Stimulated activated CD4-positive, alpha-beta T cell treated with anti-CD3 and anti-CD28 coated beads, Interleukin-15, amount 100 ng/mL, for 1 hour (primary cell): ENCODE measurements around the gene MERTK.
"Not testable (repeated sequence)": the region's sequence is repeated elsewhere in the genome, so short reads cannot be mapped to it uniquely, and the experiment has no call there.

Source experiments
- DNase-seq, 2 donors: peaks; one replicate each; pipeline ENCODE4 v3.0.0-alpha.2; 2020; ENCODE audit warnings: low read depth in 1 of 2, low spot score in 1 of 2

Gene MERTK

DNA sequence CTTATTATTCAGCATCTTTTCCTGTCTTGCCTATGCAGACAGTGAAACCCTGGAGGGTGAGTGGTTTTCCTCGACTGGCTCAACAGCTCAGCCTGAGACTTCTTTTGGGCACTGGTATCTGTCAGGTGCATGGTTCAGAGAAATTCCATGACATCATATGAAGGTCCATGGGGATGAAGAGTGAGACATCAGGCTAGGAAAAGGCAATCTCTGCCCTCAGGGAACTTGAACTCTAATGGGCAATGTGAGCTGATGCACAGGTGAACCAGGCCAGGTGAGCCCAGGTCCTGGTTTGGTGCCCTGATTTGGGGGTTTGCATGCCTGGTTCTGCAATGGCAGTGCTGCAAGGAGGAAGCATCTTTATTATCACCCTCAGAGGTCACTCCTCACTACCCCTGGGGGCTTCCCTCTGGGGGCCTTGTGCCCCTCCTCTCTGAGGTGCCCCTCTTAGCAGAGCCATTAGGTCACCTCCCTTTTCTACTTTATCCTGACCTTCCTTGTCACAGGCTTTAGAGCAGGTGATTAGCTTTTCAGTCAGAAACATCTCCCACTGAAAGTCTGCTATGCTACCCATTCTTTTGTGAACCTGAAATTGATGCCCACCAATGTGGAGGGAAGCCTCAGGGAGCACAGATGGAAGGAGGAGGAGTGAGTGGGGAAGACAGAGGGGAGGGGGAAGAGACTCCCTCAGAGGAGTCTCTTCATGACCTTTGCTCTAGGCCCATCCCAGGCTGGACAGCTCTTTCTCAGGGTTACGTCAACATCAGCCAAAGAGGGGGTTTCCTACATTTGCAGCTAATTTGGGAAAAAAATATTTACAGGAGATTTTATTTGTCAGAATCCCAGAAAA lies 47.3 kb downstream of the MERTK start:
- DNase-seq, result no peak

DNA sequence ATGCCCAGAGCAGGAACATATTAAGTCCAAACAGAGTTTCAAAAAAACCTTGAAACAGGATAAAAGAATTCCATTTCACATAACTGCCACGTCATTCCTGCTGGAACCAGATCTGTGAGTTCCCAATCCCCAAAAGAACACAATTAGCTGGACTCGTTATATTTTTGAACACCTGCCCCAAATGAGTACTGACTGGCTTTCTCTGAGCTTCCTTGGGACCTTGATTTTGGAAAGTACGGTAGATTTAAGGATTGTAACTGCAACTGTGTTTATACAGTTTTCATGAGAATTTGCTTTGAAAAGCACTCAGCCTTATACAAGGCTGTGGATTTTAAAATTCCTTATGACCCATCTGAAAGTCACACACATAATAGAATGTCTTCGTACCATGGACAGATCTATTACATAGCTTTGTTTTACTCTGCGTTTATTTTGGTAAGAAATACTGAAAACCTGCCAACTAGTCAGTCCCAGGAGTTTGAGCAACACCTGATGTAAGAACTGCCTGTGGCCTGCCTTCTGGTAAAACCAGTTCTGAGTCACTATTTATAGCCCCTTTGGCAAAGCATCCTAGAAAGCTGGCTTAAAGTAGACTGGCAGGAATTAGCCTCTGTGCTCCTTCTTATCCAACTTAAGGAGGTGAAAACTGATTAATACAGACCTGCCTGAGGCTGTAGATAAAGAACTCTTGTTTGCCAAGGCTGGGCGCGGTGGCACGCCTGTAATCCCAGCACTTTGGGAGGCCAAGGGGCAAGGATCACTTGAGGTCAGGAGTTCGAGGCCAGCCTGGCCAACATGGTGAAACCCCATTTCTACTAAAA lies 48.1 kb downstream of the MERTK start:
- no peak for DNase-seq

GRCh38 chr2:111947219-111947618 lies 48.8 kb downstream of the MERTK start:
- DNase-seq, result no peak

DNA sequence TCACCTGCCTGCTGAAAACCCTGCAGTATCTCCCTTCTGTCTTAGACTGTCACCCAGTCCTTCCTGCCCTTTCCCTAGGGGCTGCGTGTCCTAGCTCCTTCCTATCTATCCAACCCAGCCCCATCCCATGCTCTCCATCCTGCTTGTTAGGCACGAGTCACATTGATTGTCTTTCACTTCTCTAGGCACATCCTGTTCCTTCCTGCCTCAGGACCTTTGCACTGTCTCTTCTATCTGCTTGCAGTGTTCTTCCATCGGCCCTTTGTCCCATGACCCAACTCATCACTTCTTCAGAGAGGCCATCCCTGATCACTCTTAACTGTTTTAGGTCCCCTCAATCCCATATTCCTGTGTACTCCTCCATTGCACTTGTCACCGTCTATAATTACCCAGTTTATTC lies 50.4 kb downstream of the MERTK start:
- no peak for DNase-seq

- no peak for DNase-seq
Measured at GRCh38 chr2:111950236-111950635, 51.8 kb downstream of the MERTK start.

GRCh38 chr2:111951486-111951885 lies 53.1 kb downstream of the MERTK start:
- no peak for DNase-seq

GRCh38 chr2:111952871-111953452 lies 54.6 kb downstream of the MERTK start:
- no peak for DNase-seq

DNA sequence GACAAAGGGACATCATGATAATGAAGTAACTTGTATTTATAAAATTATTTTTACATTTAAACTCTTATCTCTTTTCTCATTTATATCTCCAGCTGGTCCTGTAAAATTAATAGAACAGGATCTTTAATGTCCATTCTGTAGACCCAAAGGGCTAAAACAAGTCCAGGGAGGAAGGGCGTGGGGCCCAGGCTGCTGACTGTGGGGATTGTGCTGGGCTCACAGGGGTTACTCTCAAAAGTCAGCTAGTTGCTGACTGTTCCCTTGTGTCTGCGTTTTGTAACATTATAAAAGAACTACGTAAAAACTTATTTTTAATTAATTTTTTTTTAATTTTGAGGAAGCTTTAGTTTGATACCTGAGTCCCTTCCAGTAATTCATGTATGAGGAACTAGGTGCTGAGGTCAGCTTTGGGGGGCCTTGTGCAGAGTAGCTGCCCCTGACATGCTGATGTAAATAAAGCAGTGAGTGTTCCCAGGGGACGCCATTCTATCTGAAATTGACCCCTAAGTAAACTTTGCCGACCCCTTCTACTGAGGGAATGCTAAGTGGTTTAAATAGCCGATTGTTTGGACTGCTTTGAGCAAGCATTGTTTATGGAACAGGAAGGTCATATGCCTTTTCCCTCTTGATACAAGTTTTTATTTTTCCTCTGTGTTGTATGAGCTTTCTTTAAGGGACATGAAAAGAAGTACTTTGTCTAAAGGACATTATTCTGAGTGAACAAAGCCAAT lies 56.4 kb downstream of the MERTK start:
- no peak for DNase-seq

DNA sequence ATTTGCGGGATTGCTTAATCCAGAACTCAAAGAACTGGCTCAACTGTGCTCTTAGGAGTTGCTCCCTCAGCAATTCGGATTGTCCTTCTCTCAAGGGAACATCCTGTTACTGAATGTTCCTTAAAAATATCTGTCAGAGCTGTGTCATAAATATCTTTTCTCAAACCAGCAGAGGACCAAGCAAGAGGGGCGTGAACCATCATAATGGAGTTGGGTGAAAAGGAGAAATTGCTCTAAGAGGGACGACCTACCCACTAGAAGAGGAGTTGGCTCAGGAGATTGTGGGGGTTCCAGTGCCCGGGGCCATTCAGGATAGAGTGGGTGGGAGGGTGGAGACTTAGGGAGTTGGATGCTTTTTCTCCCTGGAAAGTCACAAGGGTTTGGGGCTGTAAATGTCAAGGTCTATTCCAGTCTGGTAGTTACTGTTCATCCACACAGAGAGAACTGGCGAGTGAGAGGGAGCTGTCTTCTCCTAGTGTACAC lies 59.5 kb downstream of the MERTK start:
- no peak for DNase-seq

- no peak for DNase-seq
Measured at GRCh38 chr2:111958901-111959300, 60.5 kb downstream of the MERTK start.

GRCh38 chr2:111961663-111962062 lies 63.3 kb downstream of the MERTK start:
- no peak for DNase-seq

GRCh38 chr2:111963086-111963485 lies 64.7 kb downstream of the MERTK start:
- DNase-seq, result not testable (repeated sequence)

DNA sequence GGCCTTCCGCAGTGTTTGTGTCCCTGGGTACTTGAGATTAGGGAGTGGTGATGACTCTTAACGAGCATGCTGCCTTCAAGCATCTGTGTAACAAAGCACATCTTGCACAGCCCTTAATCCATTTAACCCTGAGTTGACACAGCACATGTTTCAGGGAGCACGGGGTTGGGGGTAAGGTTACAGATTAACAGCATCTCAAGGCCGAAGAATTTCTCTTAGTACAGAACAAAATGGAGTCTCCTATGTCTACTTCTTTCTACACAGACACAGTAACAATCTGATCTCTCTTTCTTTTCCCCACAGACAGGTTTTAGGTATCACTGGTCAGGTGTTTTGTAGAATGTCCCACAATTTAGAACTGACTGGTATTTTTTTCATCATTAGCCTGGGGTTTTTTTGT lies 65.1 kb downstream of the MERTK start:
- DNase-seq, result not testable (repeated sequence)

GRCh38 chr2:111965062-111965461 lies 66.7 kb downstream of the MERTK start:
- DNase-seq, result no peak

DNA sequence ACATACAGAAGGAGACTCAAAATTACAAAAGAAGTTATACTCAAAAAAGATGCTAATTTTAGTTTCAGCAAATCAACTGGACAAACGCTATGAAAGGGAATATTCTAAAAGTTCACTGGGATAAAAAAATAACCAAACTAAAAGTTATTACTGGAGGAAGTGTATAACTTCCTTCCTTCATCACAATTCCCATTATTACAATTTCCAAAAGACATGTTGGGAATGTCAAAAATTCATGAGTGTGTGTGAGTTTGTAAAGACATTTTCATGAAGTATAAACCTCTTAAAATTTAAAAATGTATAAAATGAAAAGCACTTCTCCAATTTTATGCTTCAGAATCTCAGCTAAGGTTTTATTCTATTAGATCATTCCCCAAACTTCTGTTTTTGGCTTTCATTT lies 67.8 kb downstream of the MERTK start:
- no peak for DNase-seq

GRCh38 chr2:111967018-111967417 lies 68.6 kb downstream of the MERTK start:
- no peak for DNase-seq

GRCh38 chr2:111970453-111970852 lies 72.0 kb downstream of the MERTK start:
- no peak for DNase-seq

GRCh38 chr2:111972955-111973565 lies 74.7 kb downstream of the MERTK start:
- no peak for DNase-seq

DNA sequence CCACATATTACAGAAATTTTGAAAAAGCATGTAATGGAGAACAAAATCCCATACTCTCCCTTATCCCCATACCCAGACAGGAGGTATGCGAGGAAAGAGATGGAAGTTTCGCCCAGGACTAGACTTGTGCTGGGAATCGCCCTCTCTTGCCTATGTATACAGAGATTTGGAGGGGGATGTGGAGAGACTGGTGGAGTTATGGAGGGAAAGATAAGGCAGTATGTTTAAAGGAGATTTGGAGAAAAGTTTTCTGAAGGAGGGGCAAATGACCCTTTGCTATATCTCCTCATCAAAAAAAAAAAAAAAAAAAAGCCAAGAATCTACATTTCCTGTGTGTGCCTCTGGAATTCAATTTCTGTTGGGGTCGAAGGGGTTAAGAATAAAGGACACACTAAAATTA lies 75.3 kb downstream of the MERTK start:
- no peak for DNase-seq

- no peak for DNase-seq
Measured at GRCh38 chr2:111975053-111975552, 76.7 kb downstream of the MERTK start.
